ENCODE measurements around the gene ABHD1.
A peak's percentile ranks its signal among the peaks of the same experiment; 100 is the strongest.

ABHD1 gene

GRCh38 chr2:27080140-27080469, 43.5 kb upstream of the ABHD1 start:
- Histone ChIP-seq H3K27ac (replicated peaks) (no peak overlapping the region), H3K27me3 (ENCODE audit: insufficient read depth, poor library complexity, severe bottlenecking) (no peaks in the 10 kb centered on the region), H3K4me3 (replicated peaks; ENCODE audit: insufficient read depth, low read length) (no peak overlapping the region)
- TF ChIP-seq POLR2AphosphoS5 (IDR thresholded peaks at IDR 0.05; ENCODE audit: low read depth) (no peak), SPI1 (IDR thresholded peaks at IDR 0.05; ENCODE audit: borderline replicate concordance, low read depth) (no peak), GABPA (IDR thresholded peaks at IDR 0.05; ENCODE audit: low read depth) (no peak)
- TF ChIP-seq, protein P1, sequence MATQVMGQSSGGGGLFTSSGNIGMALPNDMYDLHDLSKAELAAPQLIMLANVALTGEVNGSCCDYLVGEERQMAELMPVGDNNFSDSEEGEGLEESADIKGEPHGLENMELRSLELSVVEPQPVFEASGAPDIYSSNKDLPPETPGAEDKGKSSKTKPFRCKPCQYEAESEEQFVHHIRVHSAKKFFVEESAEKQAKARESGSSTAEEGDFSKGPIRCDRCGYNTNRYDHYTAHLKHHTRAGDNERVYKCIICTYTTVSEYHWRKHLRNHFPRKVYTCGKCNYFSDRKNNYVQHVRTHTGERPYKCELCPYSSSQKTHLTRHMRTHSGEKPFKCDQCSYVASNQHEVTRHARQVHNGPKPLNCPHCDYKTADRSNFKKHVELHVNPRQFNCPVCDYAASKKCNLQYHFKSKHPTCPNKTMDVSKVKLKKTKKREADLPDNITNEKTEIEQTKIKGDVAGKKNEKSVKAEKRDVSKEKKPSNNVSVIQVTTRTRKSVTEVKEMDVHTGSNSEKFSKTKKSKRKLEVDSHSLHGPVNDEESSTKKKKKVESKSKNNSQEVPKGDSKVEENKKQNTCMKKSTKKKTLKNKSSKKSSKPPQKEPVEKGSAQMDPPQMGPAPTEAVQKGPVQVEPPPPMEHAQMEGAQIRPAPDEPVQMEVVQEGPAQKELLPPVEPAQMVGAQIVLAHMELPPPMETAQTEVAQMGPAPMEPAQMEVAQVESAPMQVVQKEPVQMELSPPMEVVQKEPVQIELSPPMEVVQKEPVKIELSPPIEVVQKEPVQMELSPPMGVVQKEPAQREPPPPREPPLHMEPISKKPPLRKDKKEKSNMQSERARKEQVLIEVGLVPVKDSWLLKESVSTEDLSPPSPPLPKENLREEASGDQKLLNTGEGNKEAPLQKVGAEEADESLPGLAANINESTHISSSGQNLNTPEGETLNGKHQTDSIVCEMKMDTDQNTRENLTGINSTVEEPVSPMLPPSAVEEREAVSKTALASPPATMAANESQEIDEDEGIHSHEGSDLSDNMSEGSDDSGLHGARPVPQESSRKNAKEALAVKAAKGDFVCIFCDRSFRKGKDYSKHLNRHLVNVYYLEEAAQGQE (IDR thresholded peaks at IDR 0.05; ENCODE audit: insufficient replicate concordance, low read depth), result no peak
- DNase-seq (ENCODE audit: low read depth in 1 of 2, low spot score in 1 of 2), result no peak

DNA sequence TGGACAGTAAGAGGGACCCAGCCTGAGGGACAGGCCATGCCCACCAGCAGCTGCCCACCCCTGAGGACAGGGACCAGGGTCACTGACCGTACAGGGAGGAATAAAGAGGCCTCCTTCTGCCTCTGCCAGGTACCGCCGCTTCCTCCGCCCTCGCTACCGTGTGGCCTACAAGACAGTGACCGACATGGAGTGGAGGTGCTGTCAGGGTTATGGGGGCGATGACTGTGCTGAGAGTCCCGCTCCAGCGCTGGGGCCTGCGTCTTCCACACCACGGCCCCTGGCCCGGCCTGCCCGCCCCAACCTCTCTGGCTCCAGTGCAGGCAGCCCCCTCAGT, 43.0 kb upstream of the ABHD1 start:
- peak overlapping the region; percentile 36 for H3K27ac ChIP-seq (replicated peaks)
- TF ChIP-seq SPI1 (IDR thresholded peaks at IDR 0.05; ENCODE audit: borderline replicate concordance, low read depth) (no peak), GABPA (IDR thresholded peaks at IDR 0.05; ENCODE audit: low read depth) (no peak)
- no peaks in the 10 kb centered on the region for H3K27me3 ChIP-seq (ENCODE audit: insufficient read depth, poor library complexity, severe bottlenecking)
- no peak for DNase-seq (ENCODE audit: low read depth in 1 of 2, low spot score in 1 of 2)
- no peak overlapping the region for H3K4me3 ChIP-seq (replicated peaks; ENCODE audit: insufficient read depth, low read length)

DNA sequence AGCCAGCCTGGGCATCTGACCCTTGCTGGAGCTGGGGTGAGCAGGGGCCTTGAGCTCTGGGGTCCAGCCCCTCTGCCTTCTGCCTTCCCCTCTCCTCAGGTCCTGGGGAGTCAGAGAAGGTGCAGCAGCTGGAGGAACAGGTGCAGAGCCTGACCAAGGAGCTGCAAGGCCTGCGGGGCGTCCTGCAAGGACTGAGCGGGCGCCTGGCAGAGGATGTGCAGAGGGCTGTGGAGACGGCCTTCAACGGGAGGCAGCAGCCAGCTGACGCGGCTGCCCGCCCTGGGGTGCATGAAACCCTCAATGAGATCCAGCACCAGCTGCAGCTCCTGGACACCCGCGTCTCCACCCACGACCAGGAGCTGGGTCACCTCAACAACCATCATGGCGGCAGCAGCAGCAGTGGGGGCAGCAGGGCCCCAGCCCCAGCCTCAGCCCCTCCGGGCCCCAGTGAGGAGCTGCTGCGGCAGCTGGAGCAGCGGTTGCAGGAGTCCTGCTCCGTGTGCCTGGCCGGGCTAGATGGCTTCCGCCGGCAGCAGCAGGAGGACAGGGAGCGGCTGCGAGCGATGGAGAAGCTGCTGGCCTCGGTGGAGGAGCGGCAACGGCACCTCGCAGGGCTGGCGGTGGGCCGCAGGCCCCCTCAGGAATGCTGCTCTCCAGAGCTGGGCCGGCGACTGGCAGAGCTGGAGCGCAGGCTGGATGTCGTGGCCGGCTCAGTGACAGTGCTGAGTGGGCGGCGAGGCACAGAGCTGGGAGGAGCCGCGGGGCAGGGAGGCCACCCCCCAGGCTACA, 41.4 kb upstream of the ABHD1 start:
- Histone ChIP-seq H3K4me3 (replicated peaks; ENCODE audit: insufficient read depth, low read length) (no peak overlapping the region), H3K27ac (replicated peaks) (peak overlapping the region; percentile 84)
- TF ChIP-seq, protein P1 (IDR thresholded peaks at IDR 0.05; ENCODE audit: insufficient replicate concordance, low read depth), result no peak
- TF ChIP-seq, protein P2, sequence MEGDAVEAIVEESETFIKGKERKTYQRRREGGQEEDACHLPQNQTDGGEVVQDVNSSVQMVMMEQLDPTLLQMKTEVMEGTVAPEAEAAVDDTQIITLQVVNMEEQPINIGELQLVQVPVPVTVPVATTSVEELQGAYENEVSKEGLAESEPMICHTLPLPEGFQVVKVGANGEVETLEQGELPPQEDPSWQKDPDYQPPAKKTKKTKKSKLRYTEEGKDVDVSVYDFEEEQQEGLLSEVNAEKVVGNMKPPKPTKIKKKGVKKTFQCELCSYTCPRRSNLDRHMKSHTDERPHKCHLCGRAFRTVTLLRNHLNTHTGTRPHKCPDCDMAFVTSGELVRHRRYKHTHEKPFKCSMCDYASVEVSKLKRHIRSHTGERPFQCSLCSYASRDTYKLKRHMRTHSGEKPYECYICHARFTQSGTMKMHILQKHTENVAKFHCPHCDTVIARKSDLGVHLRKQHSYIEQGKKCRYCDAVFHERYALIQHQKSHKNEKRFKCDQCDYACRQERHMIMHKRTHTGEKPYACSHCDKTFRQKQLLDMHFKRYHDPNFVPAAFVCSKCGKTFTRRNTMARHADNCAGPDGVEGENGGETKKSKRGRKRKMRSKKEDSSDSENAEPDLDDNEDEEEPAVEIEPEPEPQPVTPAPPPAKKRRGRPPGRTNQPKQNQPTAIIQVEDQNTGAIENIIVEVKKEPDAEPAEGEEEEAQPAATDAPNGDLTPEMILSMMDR (IDR thresholded peaks at IDR 0.05; ENCODE audit: insufficient read depth, low read length), result no peak
- no peak for TF ChIP-seq SPI1 (IDR thresholded peaks at IDR 0.05; ENCODE audit: borderline replicate concordance, low read depth)
- TF ChIP-seq POLR2AphosphoS5 (IDR thresholded peaks at IDR 0.05; ENCODE audit: low read depth), result no peak
- no peak for TF ChIP-seq GABPA (IDR thresholded peaks at IDR 0.05; ENCODE audit: low read depth)

GRCh38 chr2:27082773-27083409, 40.7 kb upstream of the ABHD1 start:
- H3K4me3 ChIP-seq (replicated peaks; ENCODE audit: insufficient read depth, low read length), result no peak overlapping the region
- no peak overlapping the region for H3K27ac ChIP-seq (replicated peaks)
- H3K27me3 ChIP-seq (ENCODE audit: insufficient read depth, poor library complexity, severe bottlenecking), result no peaks in the 10 kb centered on the region
- TF ChIP-seq POLR2AphosphoS5 (IDR thresholded peaks at IDR 0.05; ENCODE audit: low read depth), result no peak
- TF ChIP-seq, protein P2 (IDR thresholded peaks at IDR 0.05; ENCODE audit: insufficient read depth, low read length), result no peak
- TF ChIP-seq, protein P1 (IDR thresholded peaks at IDR 0.05; ENCODE audit: insufficient replicate concordance, low read depth), result no peak
- TF ChIP-seq SPI1 (IDR thresholded peaks at IDR 0.05; ENCODE audit: borderline replicate concordance, low read depth), result no peak
- no peak for TF ChIP-seq GABPA (IDR thresholded peaks at IDR 0.05; ENCODE audit: low read depth)
- DNase-seq (ENCODE audit: low read depth in 1 of 2, low spot score in 1 of 2), result no peak

More for the DNA sequence above, 41.4 kb upstream of the ABHD1 start:
- no peaks in the 10 kb centered on the region for H3K27me3 ChIP-seq (ENCODE audit: insufficient read depth, poor library complexity, severe bottlenecking)
- no peak for DNase-seq (ENCODE audit: low read depth in 1 of 2, low spot score in 1 of 2)
